Activated T-cell treated with anti-CD3 and anti-CD28 coated beads, Interleukin-2, amount 50 U/mL, for 72 hours (primary cell): ENCODE results near the gene HMSD. TPM values are rescaled to one million over a fixed set of nuclear protein-coding genes. Genes with fewer than 3 reads are reported as not detected.
A peak's percentile ranks its signal among the peaks of the same experiment; 100 is the strongest.

Source experiments
- ATAC-seq, 2 donors: fragments of 150-1000 bp; cut with Tn5 transposase; replicated peaks in 1 of 2; 2 replicates each; pipeline ENCODE4 v1.10.0; 2021; ENCODE audit warnings: moderate library complexity in 2 of 2, mild to moderate bottlenecking in 1 of 2
- DNase-seq, 2 donors: peaks; one replicate each; pipeline ENCODE4 v3.0.0; 2021 to 2022; ENCODE audit warnings: mixed read lengths in 1 of 2
- H3K27ac Mint-ChIP-seq: one replicate; pipeline ENCODE4 v1.8.0; 2022; ENCODE audit warnings: mild to moderate bottlenecking, moderate library complexity, mixed read lengths
- H3K27me3 Mint-ChIP-seq: one replicate; pipeline ENCODE4 v1.8.0; 2022; ENCODE audit warnings: low read depth, mixed read lengths
- H3K36me3 Mint-ChIP-seq, 2 donors: one replicate each; pipeline ENCODE4 v1.8.0; 2022; ENCODE audit warnings: mixed read lengths in 2 of 2, mild to moderate bottlenecking in 1 of 2; ENCODE audit not compliant: insufficient read depth in 2 of 2
- H3K4me1 Mint-ChIP-seq: one replicate; pipeline ENCODE4 v1.8.0; 2022; ENCODE audit warnings: low read depth, mixed read lengths
- H3K4me3 Mint-ChIP-seq, 2 donors: one replicate each; pipeline ENCODE4 v1.8.0; 2022; ENCODE audit warnings: mild to moderate bottlenecking in 2 of 2, mixed read lengths in 2 of 2, moderate library complexity in 2 of 2
- H3K9me3 Mint-ChIP-seq, 2 donors: one replicate each; pipeline ENCODE4 v1.8.0; 2022; ENCODE audit warnings: mixed read lengths in 2 of 2
- total RNA-seq, 2 donors: library from RNA; stranded (reverse); gene quantifications; one replicate each; pipeline ENCODE4 v1.2.3, GENCODE V29; 2022

The HMSD gene
- total RNA-seq, 2 donors from 2014 or later = 65.8 to 68.8 TPM

DNA sequence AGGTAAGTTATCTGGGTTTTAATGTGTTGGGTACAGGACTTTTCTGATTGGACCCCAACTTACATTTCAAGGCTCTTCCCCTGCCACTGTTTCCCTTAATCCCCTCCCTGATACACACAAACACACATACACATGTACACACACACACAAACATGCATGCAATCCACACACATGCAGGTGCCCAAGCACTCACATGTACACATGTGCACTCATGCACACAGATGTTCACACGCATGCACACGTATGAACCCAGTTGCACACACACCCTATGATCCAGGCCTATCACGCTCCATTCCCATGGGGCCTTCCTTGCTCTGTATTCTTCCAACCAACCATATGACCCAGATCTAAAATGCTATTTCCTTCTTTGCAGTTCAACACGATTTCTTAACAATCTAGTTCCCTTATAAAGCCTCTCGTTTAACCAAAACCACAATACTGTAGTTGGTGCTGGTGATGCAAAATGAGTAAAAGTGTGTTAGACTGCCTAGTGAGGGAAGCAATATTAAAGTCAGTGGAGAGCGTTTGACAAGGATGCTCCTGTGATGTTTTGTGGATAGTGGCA lies 31.9 kb downstream of the HMSD start:
- H3K4me3 Mint-ChIP-seq = no peak overlapping the region
- H3K9me3 Mint-ChIP-seq = no peaks in the 10 kb centered on the region
- peaks cover 4 to 5% of the 10 kb centered on the region in 2 donors for H3K36me3 Mint-ChIP-seq

DNA sequence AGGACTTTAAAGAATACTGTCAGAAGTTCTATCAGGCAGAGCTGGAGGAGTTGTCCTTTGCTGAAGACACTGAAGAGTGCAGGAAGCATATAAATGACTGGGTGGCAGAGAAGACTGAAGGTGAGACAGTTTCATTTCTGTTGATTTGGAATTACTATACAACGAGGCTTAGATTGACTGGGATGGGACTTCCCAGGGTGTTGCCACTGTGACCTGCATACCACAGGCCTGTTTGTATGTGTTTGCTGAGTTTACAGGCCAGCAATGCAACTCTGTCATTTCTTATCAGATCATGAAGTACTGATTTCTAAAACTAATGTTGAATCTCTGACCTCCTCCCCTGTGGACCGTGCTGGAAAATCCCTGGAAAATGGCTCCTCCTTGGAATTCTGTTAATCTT lies 32.6 kb downstream of the HMSD start:
- ATAC-seq = peak; percentile 69 to 86
- Mint-ChIP-seq H3K27me3 (no peaks in the 10 kb centered on the region), H3K4me3 (no peak overlapping the region), H3K27ac (no peak overlapping the region), H3K36me3 (peaks cover 4 to 10% of the 10 kb centered on the region in 2 donors), H3K9me3 (no peaks in the 10 kb centered on the region), H3K4me1 (peaks cover 9% of the 10 kb centered on the region)
- peak in 1 of 2 donors; percentile 17 for DNase-seq

More for the DNA sequence above, 31.9 kb downstream of the HMSD start:
- no peak overlapping the region for H3K27ac Mint-ChIP-seq
- H3K27me3 Mint-ChIP-seq = no peaks in the 10 kb centered on the region
- ATAC-seq (no peak), DNase-seq (no peak)
- peaks cover 9% of the 10 kb centered on the region for H3K4me1 Mint-ChIP-seq

DNA sequence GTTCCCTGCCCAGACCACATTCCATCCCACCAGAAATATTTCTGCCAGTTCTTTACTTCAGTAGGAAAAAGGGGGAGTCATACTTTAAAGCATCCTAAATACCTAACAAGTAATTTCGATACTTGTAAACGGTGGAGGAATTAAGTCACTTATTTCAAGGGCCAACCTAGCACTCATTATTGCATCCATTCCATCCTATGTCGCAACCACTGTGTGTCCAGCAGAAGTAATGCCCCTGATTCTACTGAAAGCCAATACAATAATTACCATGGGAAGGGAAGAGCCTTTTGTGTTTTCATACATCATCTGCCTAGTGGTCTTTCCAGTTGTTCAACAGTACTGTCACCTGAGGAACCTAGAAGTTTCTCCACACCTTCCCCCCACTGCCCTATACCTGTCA lies 33.3 kb downstream of the HMSD start:
- Mint-ChIP-seq H3K36me3 (peaks cover 4 to 10% of the 10 kb centered on the region in 2 donors), H3K27me3 (no peaks in the 10 kb centered on the region), H3K27ac (no peak overlapping the region), H3K4me1 (peaks cover 9% of the 10 kb centered on the region), H3K4me3 (no peak overlapping the region), H3K9me3 (no peaks in the 10 kb centered on the region)
- ATAC-seq = no peak
- DNase-seq = no peak

DNA sequence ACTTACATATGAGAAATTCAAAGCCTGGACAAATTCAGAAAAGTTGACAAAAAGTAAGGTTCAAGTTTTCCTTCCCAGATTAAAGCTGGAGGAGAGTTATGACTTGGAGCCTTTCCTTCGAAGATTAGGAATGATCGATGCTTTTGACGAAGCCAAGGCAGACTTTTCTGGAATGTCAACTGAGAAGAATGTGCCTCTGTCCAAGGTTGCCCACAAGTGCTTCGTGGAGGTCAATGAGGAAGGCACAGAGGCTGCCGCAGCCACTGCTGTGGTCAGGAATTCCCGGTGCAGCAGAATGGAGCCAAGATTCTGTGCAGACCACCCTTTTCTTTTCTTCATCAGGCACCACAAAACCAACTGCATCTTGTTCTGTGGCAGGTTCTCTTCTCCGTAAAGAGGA lies 37.8 kb downstream of the HMSD start:
- peaks cover 1 to 5% of the 10 kb centered on the region in 2 donors for H3K36me3 Mint-ChIP-seq
- DNase-seq (no peak), ATAC-seq (no peak)
- no peak overlapping the region for H3K4me3 Mint-ChIP-seq
- no peaks in the 10 kb centered on the region for H3K9me3 Mint-ChIP-seq
- no peaks in the 10 kb centered on the region for H3K4me1 Mint-ChIP-seq
- no peaks in the 10 kb centered on the region for H3K27me3 Mint-ChIP-seq
- H3K27ac Mint-ChIP-seq = no peak overlapping the region

DNA sequence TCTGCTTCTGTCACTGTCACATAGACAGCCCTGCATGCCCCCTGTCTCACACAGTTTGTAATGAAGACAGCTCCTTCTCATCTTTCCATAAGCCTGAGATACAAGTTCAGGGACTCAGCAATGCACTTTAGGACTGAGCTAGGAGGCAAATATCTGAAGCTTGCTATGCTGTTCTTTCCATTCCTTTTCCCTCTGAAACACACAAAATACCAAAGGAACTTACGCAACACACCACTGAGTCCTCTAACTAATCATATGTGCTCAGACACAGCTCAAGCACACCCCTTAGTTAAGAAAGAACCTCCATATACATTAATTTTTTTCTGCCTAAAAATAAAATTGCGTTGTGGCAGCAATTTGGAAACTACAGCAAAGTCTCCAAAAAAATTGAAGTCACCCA lies 38.6 kb downstream of the HMSD start:
- no peaks in the 10 kb centered on the region for H3K27me3 Mint-ChIP-seq
- no peaks in the 10 kb centered on the region for H3K4me1 Mint-ChIP-seq
- H3K27ac Mint-ChIP-seq = no peak overlapping the region
- DNase-seq (no peak), ATAC-seq (no peak)
- H3K9me3 Mint-ChIP-seq = no peaks in the 10 kb centered on the region
- no peak overlapping the region for H3K4me3 Mint-ChIP-seq
- H3K36me3 Mint-ChIP-seq = peaks cover 1 to 5% of the 10 kb centered on the region in 2 donors

DNA sequence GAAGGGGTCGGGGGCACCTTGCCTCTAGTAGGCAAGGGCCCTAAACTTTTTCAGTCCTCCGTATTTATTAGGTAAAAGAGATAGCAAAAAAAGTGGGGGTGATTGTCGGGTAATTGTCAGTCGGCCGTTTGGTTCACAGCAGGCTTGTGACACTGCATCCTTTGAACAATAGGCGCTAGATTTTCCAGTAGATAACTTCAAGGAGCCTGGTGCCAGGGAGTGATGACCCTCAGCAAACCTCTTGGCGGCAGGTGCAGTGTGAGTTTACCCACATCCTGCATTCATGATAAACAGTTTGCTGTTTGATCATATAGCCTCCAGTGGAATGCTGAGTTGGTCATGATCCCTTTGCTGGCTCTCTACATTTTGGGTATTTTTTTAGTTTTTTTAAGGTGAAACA lies 43.6 kb downstream of the HMSD start:
- DNase-seq (no peak), ATAC-seq (no peak)
- H3K36me3 Mint-ChIP-seq = peaks cover 4 to 7% of the 10 kb centered on the region in 2 donors
- no peak overlapping the region for H3K27ac Mint-ChIP-seq
- H3K9me3 Mint-ChIP-seq = peaks cover 4 to 6% of the 10 kb centered on the region in 2 donors
- H3K27me3 Mint-ChIP-seq = no peaks in the 10 kb centered on the region
- no peaks in the 10 kb centered on the region for H3K4me1 Mint-ChIP-seq
- H3K4me3 Mint-ChIP-seq = no peak overlapping the region

DNA sequence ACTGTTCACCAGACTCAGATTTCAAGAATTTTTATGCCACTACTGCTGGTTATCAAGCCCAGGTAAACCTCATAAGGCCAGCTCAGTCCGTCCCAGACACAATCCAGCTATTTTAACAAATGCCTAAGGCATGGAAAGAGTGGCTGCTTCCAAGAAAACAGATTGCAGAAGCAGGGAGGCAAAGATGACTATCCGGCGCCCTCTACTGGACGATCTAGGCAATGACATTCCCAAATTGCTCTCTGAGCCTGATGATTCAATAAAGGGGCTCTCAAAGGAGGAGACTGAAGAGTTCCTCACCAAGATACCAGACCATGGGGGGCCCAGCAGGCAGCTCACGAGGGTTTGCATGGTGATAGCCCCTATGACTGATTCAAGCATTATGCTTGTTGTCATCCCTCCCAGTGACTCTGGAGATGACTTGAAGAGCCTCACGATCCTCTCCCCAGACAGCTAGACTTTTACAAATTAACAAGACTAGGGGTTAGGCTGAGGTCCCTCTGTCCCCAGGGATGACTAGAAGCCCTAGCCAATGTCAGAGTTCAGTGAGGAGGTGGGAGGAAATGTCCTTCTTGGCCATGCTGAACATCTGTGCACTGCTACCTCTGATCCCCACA lies 45.8 kb downstream of the HMSD start:
- H3K4me1 Mint-ChIP-seq = no peaks in the 10 kb centered on the region
- H3K9me3 Mint-ChIP-seq = peaks cover 4 to 6% of the 10 kb centered on the region in 2 donors
- no peaks in the 10 kb centered on the region for H3K27me3 Mint-ChIP-seq
- H3K4me3 Mint-ChIP-seq = no peak overlapping the region
- no peak overlapping the region for H3K27ac Mint-ChIP-seq
- peak in 1 of 2 donors; percentile 31 for ATAC-seq
- DNase-seq = peak; percentile 23 to 46
- H3K36me3 Mint-ChIP-seq = peaks cover 4 to 6% of the 10 kb centered on the region in 2 donors

DNA sequence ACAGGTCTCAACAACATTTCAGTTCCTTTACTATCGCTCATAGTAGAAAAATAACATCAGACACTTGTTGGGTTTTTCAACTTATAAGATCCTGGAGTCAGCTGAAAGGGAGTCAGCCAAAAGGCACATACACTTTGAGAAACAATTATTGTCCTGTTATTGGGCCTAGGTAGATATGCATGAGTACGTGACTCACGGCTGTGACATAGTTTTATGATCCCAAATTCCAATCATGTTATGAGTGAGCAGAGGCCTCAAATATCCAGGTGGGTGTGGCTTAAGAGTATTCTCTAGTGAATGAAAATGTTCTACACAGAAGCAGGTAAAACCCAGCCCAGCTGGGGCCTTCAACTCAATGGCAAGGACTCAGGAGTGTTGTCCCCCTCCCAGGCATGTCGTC lies 47.9 kb downstream of the HMSD start:
- H3K27me3 Mint-ChIP-seq = no peaks in the 10 kb centered on the region
- no peak overlapping the region for H3K27ac Mint-ChIP-seq
- DNase-seq (no peak), ATAC-seq (no peak)
- no peak overlapping the region for H3K4me3 Mint-ChIP-seq
- peaks cover 4 to 6% of the 10 kb centered on the region in 2 donors for H3K9me3 Mint-ChIP-seq
- H3K4me1 Mint-ChIP-seq = no peaks in the 10 kb centered on the region
- peaks cover 4 to 6% of the 10 kb centered on the region in 2 donors for H3K36me3 Mint-ChIP-seq

DNA sequence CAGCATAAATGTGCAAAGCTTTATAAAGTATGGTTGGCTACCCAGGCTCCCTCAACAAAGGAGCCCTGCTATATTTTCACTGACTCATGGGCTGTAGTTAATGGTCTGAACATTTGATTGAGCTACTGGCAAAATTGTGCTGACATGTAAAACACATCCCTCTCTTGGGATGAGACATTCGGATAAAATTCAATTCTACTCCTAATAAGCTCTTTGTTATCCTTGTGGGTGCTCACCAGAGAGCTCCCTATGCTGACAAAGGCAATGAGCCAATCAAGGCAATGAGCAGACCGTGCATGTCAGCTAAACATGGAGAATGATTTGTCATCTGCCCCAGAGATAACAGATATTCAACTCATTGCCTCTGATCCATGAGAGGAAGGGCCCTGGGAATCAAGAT lies 48.5 kb downstream of the HMSD start:
- H3K27me3 Mint-ChIP-seq = no peaks in the 10 kb centered on the region
- H3K36me3 Mint-ChIP-seq = peaks cover 4 to 6% of the 10 kb centered on the region in 2 donors
- no peaks in the 10 kb centered on the region for H3K4me1 Mint-ChIP-seq
- no peak for ATAC-seq
- no peak overlapping the region for H3K4me3 Mint-ChIP-seq
- no peak overlapping the region for H3K27ac Mint-ChIP-seq
- no peak for DNase-seq
- peaks cover 4 to 6% of the 10 kb centered on the region in 2 donors for H3K9me3 Mint-ChIP-seq

DNA sequence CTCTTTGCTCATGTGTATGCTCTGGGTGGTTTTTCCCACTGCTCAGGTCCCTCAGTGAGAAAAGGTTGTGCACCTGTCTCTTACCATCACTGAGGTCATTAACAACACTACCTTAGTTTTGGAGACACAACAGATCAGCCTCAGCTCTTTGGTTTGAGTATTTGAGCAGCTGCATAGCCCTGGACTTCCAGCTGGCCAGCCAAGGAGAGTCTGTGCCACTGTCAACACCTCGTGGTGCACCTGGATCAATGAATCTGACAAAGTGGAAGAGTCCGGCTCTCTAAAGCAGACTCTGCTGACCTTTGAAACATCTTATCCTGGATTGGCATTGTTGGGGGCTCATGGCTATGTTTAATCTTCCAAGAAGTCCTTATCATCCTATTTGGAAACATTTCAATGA lies 50.8 kb downstream of the HMSD start:
- ATAC-seq (no peak), DNase-seq (no peak)
- Mint-ChIP-seq H3K9me3 (peaks cover 4 to 8% of the 10 kb centered on the region in 2 donors), H3K27ac (no peak overlapping the region), H3K4me1 (no peaks in the 10 kb centered on the region), H3K27me3 (no peaks in the 10 kb centered on the region), H3K4me3 (no peak overlapping the region), H3K36me3 (peaks cover 6 to 8% of the 10 kb centered on the region in 2 donors)

DNA sequence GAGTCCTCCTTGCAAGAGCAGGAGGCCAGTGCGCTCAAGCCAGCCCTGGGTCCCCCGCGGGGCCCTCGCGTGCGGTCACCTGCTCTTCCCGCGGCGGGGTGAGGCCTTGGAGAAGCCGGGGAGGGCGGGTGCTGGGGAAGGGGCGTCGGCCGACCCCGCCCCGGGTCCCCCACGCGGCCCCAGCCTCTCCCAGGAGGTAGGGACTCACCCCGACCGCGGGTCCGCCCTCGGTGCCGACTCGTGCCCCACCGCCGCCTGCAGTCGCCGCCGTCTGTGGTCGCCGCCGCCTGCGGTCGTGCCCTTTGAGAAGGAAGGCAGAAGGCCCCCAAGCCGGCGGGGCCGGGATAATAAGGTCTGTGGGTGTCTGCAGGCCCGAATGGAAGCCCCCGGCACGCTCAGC lies 53.5 kb downstream of the HMSD start:
- no peak overlapping the region for H3K4me3 Mint-ChIP-seq

DNA sequence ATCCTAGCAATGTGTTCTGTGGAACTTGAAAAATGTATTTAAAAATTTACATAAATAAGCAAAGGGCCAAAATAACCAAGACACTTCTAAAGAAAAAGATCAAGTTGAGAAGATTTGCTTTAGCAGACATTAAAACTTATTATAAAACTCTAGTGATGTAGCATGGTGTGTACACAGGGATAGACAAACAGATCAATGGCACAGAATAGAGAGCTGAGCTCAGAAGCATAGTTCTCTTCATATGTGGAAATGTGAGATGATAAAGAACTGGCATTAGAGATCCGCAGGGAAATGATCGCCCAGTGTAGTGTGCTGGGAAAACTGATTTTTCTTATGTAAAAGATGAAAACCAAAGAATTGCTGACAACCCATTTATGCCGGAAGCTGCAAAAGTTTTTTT lies 60.2 kb downstream of the HMSD start:
- DNase-seq (no peak), ATAC-seq (no peak)
- Mint-ChIP-seq H3K4me3 (no peak overlapping the region), H3K36me3 (no peaks in the 10 kb centered on the region), H3K27ac (no peak overlapping the region), H3K4me1 (no peaks in the 10 kb centered on the region), H3K9me3 (no peaks in the 10 kb centered on the region), H3K27me3 (peaks cover 13% of the 10 kb centered on the region)

More for the DNA sequence above, 53.5 kb downstream of the HMSD start:
- Mint-ChIP-seq H3K9me3 (peaks cover 0 to 2% of the 10 kb centered on the region in 2 donors), H3K27me3 (no peaks in the 10 kb centered on the region), H3K4me1 (no peaks in the 10 kb centered on the region), H3K36me3 (peaks cover 0 to 4% of the 10 kb centered on the region in 2 donors), H3K27ac (no peak overlapping the region)
- no peak for ATAC-seq
- no peak for DNase-seq
